ENCODE measurements around the gene ESRRB.
"Not testable (repeated sequence)": the region's sequence is repeated elsewhere in the genome, so short reads cannot be mapped to it uniquely, and the experiment has no call there.

The ESRRB gene

DNA sequence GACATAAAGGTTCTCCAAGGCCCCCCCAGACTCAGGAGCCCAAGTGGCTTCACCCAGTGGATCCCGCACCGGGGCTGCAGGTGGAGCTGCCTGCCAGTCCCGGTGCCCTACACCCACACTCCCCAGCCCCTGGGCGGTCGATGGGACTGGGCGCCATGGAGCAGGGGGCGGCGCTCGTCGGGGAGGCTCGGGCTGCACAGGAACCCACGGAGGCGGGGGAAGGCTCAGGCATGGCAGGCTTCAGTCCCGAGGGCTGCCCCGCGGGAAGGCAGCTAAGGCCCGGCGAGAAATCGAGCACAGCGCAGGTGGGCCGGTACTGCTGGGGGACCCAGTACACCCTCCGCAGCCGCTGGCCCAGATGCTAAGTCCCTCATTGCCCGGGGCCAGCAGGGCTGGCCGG, 160.7 kb downstream of the ESRRB start:
- not testable (repeated sequence) for H3K4me3 ChIP-seq (ENCODE audit: insufficient read depth, low read depth, low read length)
- WGBS, 2 experiments = 97% methylated on average over 23 of the region's 25 CpGs

DNA sequence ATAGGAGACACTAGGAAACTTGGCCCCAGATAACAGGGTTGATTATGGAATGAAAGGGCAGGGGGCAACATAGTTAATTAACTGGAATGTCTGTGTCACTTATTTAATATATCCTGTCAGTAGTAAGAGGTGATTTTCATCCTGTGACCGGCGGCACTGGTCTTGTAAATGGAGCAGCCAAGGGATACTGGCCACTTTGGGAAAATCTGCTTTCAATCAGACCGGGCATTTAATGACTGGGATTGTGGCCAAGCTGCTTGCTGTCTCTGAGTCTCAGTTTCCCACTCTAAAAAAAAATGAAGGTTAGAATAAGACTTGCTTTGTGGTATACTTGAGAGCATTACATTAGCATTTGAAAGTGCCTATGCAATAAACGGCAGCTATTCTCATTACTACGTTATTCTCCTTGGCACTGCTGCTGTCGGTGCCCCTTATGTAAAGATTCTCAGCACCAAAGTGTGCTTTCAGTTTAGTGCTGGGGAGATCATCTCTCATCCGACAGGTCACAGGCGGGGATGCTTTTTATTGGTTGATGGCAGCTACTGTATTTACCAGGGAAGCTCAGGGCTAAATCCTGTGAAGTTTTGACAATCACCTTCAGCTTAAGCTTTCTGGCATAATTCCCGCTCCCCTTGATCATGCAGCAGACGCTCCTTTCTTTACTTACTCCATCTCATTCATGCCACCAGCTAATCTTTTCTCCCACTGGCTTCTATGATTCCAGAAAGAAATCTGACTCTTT, 162.1 kb downstream of the ESRRB start:
- 69 to 74% methylated on average over 10 of the region's 10 CpGs for WGBS, 2 experiments
- Histone ChIP-seq H3K27me3 (ENCODE audit: control insufficient read depth, insufficient read depth, low read length, poor library complexity, severe bottlenecking) (no peaks in the 10 kb centered on the region), H3K36me3 (ENCODE audit: control insufficient read depth, insufficient read depth, low read length) (no peaks in the 10 kb centered on the region), H3K4me1 (ENCODE audit: control insufficient read depth, insufficient read depth, low read length) (peaks cover 10% of the 10 kb centered on the region), H3K9me3 (ENCODE audit: control insufficient read depth, low read length) (no peaks in the 10 kb centered on the region), H3K27ac (ENCODE audit: insufficient read depth, low read depth, low read length, poor library complexity, severe bottlenecking) (no peak overlapping the region), H3K4me3 (ENCODE audit: insufficient read depth, low read depth, low read length) (no peak overlapping the region)

More for the DNA sequence above, 160.7 kb downstream of the ESRRB start:
- not testable (repeated sequence) for H3K27ac ChIP-seq (ENCODE audit: insufficient read depth, low read depth, low read length, poor library complexity, severe bottlenecking); H3K36me3 ChIP-seq (ENCODE audit: control insufficient read depth, insufficient read depth, low read length); H3K4me1 ChIP-seq (ENCODE audit: control insufficient read depth, insufficient read depth, low read length); H3K9me3 ChIP-seq (ENCODE audit: control insufficient read depth, low read length); H3K27me3 ChIP-seq (ENCODE audit: control insufficient read depth, insufficient read depth, low read length, poor library complexity, severe bottlenecking)

DNA sequence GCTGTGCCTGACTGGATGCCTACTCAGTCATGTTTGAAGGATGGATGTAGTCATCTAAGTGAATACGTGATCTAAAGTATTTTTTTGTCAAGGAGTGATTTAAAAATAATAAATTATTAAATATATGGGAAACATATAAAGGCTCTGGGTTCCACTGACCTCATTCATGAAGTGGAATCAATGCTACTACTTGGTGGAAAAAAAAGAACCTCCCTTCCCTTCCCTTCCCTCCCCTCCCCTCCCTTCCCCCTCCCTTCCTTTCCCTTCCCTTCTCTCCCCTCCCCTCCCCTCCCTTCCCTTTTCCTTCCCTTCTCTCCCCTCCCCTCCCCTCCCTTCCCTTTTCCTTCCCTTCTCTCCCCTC, 162.7 kb downstream of the ESRRB start:
- Histone ChIP-seq H3K27ac (ENCODE audit: insufficient read depth, low read depth, low read length, poor library complexity, severe bottlenecking) (no peak overlapping the region), H3K36me3 (ENCODE audit: control insufficient read depth, insufficient read depth, low read length) (no peaks in the 10 kb centered on the region), H3K4me3 (ENCODE audit: insufficient read depth, low read depth, low read length) (no peak overlapping the region), H3K9me3 (ENCODE audit: control insufficient read depth, low read length) (no peaks in the 10 kb centered on the region), H3K27me3 (ENCODE audit: control insufficient read depth, insufficient read depth, low read length, poor library complexity, severe bottlenecking) (no peaks in the 10 kb centered on the region), H3K4me1 (ENCODE audit: control insufficient read depth, insufficient read depth, low read length) (peaks cover 10% of the 10 kb centered on the region)
- WGBS, 2 experiments = 100% methylated on average over 1 of the region's 1 CpG; no CpG with 5 or more reads in 1 of the 2 experiments

DNA sequence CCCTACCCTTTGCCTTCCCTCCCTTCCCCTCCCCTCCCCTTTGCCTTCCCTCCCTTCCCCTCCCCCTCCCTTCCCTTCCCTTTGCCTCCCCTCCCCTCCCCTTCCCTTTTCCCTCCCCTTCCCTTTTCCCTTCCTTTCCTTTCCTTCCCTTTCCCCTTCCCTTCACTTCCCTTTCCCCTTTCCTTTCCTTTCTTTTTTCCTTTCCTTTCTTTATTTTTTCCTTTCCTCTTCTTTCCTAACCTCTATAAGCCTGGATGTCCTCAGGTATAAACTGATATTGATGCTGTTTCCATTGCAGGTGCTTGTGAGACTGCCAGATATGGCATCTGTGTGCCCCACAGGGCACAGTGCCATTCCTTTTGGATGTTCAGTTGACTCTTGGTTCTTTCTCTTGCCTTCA, 163.2 kb downstream of the ESRRB start:
- no peaks in the 10 kb centered on the region for H3K36me3 ChIP-seq (ENCODE audit: control insufficient read depth, insufficient read depth, low read length)
- H3K4me1 ChIP-seq (ENCODE audit: control insufficient read depth, insufficient read depth, low read length) = peaks cover 7% of the 10 kb centered on the region
- H3K27me3 ChIP-seq (ENCODE audit: control insufficient read depth, insufficient read depth, low read length, poor library complexity, severe bottlenecking) = no peaks in the 10 kb centered on the region
- H3K9me3 ChIP-seq (ENCODE audit: control insufficient read depth, low read length) = no peaks in the 10 kb centered on the region
- no peak overlapping the region for H3K27ac ChIP-seq (ENCODE audit: insufficient read depth, low read depth, low read length, poor library complexity, severe bottlenecking)
- no peak overlapping the region for H3K4me3 ChIP-seq (ENCODE audit: insufficient read depth, low read depth, low read length)

DNA sequence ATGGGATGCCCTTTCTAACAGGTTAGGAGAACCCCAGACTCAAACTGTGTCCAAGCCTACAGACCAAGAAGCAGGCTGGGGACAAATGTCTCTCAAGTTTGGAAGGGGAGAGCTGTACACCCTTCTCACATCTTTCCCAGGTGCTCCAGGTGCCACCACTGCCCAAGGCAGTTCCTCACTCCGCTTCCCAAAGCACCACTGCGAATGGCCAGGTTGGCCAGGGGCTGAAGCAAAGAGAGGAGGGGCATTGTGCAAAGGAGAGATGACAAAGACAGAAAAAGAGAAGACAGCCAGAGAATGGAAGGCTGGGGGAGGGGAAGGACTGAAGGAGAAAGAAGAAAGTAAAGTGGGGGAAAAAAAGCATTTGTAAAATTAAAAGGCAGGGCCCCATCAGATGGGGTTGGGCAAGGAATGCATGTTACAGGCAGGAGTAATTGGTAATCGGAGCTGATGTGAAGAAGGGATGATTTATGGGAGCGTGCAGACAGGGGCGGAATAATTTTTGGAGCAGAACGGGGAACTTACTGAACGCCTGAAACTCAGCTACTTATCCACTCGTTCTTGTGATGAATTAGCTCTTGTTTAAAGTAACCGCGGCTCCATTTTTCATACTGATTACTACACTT, 165.8 kb downstream of the ESRRB start:
- 70 to 80% methylated on average over 10 of the region's 10 CpGs for WGBS, 2 experiments
- Histone ChIP-seq H3K27ac (ENCODE audit: insufficient read depth, low read depth, low read length, poor library complexity, severe bottlenecking) (no peak overlapping the region), H3K9me3 (ENCODE audit: control insufficient read depth, low read length) (no peaks in the 10 kb centered on the region), H3K4me3 (ENCODE audit: insufficient read depth, low read depth, low read length) (no peak overlapping the region), H3K36me3 (ENCODE audit: control insufficient read depth, insufficient read depth, low read length) (no peaks in the 10 kb centered on the region), H3K27me3 (ENCODE audit: control insufficient read depth, insufficient read depth, low read length, poor library complexity, severe bottlenecking) (no peaks in the 10 kb centered on the region), H3K4me1 (ENCODE audit: control insufficient read depth, insufficient read depth, low read length) (peaks cover 7% of the 10 kb centered on the region)

DNA sequence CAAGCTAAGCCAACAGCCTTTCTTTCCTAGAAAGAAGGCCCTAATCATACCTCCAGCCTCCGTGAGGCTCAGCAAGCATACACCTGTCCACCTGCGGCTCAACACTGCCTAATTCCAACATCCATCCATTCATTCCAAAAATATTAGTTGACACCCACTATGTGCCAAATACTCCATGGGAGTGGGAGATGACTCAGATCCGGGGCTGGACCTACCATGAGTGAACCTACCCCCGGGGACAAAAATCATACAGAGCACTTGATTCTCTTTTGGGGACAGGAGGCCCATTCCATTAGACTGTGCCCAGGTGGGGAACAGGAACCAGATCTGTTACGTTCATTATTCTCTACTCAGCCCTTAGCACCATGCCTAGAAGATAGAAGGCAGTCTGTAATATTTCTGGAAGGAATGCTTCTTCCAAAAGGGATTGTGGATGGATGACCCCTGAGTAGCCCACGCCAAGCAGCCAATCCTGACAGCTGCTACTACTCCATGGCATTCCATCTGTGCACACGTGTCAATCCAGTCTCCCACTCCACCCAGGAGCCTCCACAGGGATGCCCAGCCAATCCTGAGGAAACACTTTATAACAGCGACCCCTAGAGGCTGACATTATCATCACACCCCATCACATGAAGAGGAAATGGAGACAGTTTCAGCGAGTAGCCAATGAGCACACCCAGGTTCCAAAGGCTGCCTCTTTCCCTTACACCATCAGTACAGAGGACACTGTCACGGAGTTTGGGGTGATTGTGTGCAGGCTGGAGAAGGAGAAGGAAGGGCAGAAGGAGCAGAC, 170.7 kb downstream of the ESRRB start:
- no peaks in the 10 kb centered on the region for H3K27me3 ChIP-seq (ENCODE audit: control insufficient read depth, insufficient read depth, low read length, poor library complexity, severe bottlenecking)
- peaks cover 9% of the 10 kb centered on the region for H3K4me1 ChIP-seq (ENCODE audit: control insufficient read depth, insufficient read depth, low read length)
- H3K9me3 ChIP-seq (ENCODE audit: control insufficient read depth, low read length) = no peaks in the 10 kb centered on the region
- H3K27ac ChIP-seq (ENCODE audit: insufficient read depth, low read depth, low read length, poor library complexity, severe bottlenecking) = no peak overlapping the region
- WGBS, 2 experiments = 57 to 59% methylated on average over 10 of the region's 10 CpGs
- H3K4me3 ChIP-seq (ENCODE audit: insufficient read depth, low read depth, low read length) = no peak overlapping the region
- H3K36me3 ChIP-seq (ENCODE audit: control insufficient read depth, insufficient read depth, low read length) = no peaks in the 10 kb centered on the region

DNA sequence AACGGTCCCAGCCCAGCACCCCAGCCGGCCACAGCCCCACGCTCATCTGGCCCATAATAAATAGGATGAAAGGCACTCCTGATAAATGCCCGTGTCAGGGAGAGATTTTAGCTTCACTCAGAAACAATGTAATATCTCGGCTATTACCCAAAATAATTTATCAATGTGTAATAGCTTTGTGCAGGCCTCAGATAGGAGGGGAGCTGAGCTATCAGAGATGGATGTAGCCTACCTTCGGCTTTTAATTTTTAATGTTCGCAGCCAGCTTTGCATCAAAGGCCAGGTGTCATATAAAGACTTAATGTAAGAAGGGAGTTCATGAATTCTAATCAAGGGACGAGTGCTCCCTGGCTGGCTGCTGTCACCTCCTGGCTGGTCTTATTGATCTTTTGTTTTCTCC, 171.9 kb downstream of the ESRRB start:
- Histone ChIP-seq H3K27me3 (ENCODE audit: control insufficient read depth, insufficient read depth, low read length, poor library complexity, severe bottlenecking) (no peaks in the 10 kb centered on the region), H3K4me1 (ENCODE audit: control insufficient read depth, insufficient read depth, low read length) (peaks cover 4% of the 10 kb centered on the region)
- 88 to 92% methylated on average over 7 to 8 of the region's 8 CpGs for WGBS, 2 experiments

DNA sequence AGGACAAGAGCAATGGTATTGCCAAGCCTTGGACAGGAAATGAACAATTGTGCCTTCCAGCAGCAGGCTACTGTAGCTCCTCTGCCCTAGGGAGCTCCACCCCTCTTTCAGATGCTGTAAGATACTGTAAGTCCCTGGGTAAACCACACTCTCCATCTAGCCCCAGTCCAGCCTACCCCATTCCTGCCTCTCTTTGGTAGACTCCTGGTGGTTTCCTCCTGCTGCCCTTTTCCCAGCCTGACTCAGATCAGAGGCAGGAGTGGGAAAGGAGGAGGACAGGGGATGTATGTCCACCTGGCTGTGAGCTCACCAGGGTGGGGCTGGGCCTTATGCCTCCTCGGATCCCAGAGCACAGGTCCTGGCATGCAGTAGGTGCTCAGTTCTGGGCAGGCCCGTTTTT, 174.6 kb downstream of the ESRRB start:
- WGBS, 2 experiments = 74 to 84% methylated on average over 2 of the region's 2 CpGs
- H3K9me3 ChIP-seq (ENCODE audit: control insufficient read depth, low read length) = no peaks in the 10 kb centered on the region
- no peak overlapping the region for H3K4me3 ChIP-seq (ENCODE audit: insufficient read depth, low read depth, low read length)
- no peaks in the 10 kb centered on the region for H3K36me3 ChIP-seq (ENCODE audit: control insufficient read depth, insufficient read depth, low read length)
- H3K27ac ChIP-seq (ENCODE audit: insufficient read depth, low read depth, low read length, poor library complexity, severe bottlenecking) = no peak overlapping the region
- no peaks in the 10 kb centered on the region for H3K27me3 ChIP-seq (ENCODE audit: control insufficient read depth, insufficient read depth, low read length, poor library complexity, severe bottlenecking)
- peaks cover 4% of the 10 kb centered on the region for H3K4me1 ChIP-seq (ENCODE audit: control insufficient read depth, insufficient read depth, low read length)

More for the DNA sequence above, 171.9 kb downstream of the ESRRB start:
- H3K4me3 ChIP-seq (ENCODE audit: insufficient read depth, low read depth, low read length) = no peak overlapping the region
- no peaks in the 10 kb centered on the region for H3K9me3 ChIP-seq (ENCODE audit: control insufficient read depth, low read length)
- H3K27ac ChIP-seq (ENCODE audit: insufficient read depth, low read depth, low read length, poor library complexity, severe bottlenecking) = no peak overlapping the region
- H3K36me3 ChIP-seq (ENCODE audit: control insufficient read depth, insufficient read depth, low read length) = no peaks in the 10 kb centered on the region

DNA sequence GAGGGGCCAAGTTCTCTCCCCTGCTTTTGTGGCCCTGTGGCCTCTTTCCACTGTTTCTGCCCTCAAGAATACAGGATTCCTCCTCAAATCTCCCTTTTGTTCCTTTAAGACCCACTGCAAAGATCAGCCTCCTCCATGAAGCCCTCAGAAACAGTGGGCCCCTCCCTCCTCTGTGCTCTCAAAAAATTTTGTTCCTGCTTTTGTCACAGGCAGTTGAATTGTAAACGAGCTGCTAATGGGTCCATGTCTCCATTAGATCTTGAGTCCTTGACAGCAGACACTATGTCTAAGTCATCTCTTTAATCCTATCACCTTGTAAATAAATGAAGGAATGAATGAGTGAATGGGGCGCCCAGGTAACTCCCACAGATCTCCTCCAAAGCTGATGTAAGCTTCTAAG, 175.2 kb downstream of the ESRRB start:
- Histone ChIP-seq H3K4me3 (ENCODE audit: insufficient read depth, low read depth, low read length) (no peak overlapping the region), H3K27ac (ENCODE audit: insufficient read depth, low read depth, low read length, poor library complexity, severe bottlenecking) (no peak overlapping the region), H3K9me3 (ENCODE audit: control insufficient read depth, low read length) (no peaks in the 10 kb centered on the region), H3K27me3 (ENCODE audit: control insufficient read depth, insufficient read depth, low read length, poor library complexity, severe bottlenecking) (no peaks in the 10 kb centered on the region), H3K4me1 (ENCODE audit: control insufficient read depth, insufficient read depth, low read length) (peaks cover 4% of the 10 kb centered on the region), H3K36me3 (ENCODE audit: control insufficient read depth, insufficient read depth, low read length) (no peaks in the 10 kb centered on the region)
- WGBS, 2 experiments = 61 to 64% methylated on average over 2 of the region's 2 CpGs

Data from ectodermal cell (in vitro differentiated cells).